HepG2 (cell line): ENCODE results near the gene PTRH2. TPM values are rescaled to one million over a fixed set of nuclear protein-coding genes. Genes with fewer than 3 reads are reported as not detected.

ENCODE experiments used
- AHR ChIP-seq: IDR thresholded peaks from 2 replicates; pipeline ENCODE4 v1.6.1; 2018; ENCODE audit warnings: missing genetic modification reagents, missing compliant biosample characterization
- HIVEP1 ChIP-seq: sonication (generic); formaldehyde crosslinking; IDR thresholded peaks from 2 replicates; pipeline ENCODE4 v1.4.0; 2020; ENCODE audit warnings: mild to moderate bottlenecking, missing genetic modification reagents
- SOX6 ChIP-seq, 2 experiments: fragments of 450-650 bp in 1 of 2; sonication (generic) in 1 of 2; formaldehyde crosslinking in 1 of 2; IDR thresholded peaks; 2 replicates each; pipeline versions ENCODE4 v1.4.0 to v1.6.1; 2017 to 2020; ENCODE audit warnings: antibody characterized with exemption in 1 of 2, mild to moderate bottlenecking in 1 of 2, missing genetic modification reagents in 1 of 2
- SUZ12 ChIP-seq: fragments of 150-350 bp; IDR thresholded peaks from 2 replicates; pipeline ENCODE4 v1.6.1; 2014; ENCODE audit warnings: low read depth, low read length
- TEAD2 ChIP-seq: sonication (generic); formaldehyde crosslinking; IDR thresholded peaks from 2 replicates; pipeline ENCODE4 v1.9.0; 2021; ENCODE audit warnings: missing genetic modification reagents
- ZC3H13 ChIP-seq: sonication (generic); formaldehyde crosslinking; IDR thresholded peaks from 2 replicates; pipeline ENCODE4 v1.8.1; 2023; ENCODE audit warnings: mild to moderate bottlenecking, missing genetic modification reagents, moderate library complexity
- ZFP36 ChIP-seq: fragments of 150-350 bp; IDR thresholded peaks from 2 replicates; pipeline ENCODE4 v1.6.1; 2018; ENCODE audit warnings: borderline replicate concordance, low read length, low read depth; ENCODE audit not compliant: partially characterized antibody
- ZNF280B ChIP-seq: sonication (generic); formaldehyde crosslinking; IDR thresholded peaks from 2 replicates; pipeline ENCODE4 v1.5.0; 2020; ENCODE audit warnings: missing genetic modification reagents, mild to moderate bottlenecking, borderline replicate concordance
- ZNF510 ChIP-seq: sonication (generic); formaldehyde crosslinking; IDR thresholded peaks from 2 replicates; pipeline ENCODE4 v1.4.0; 2020; ENCODE audit warnings: low read depth, mild to moderate bottlenecking, missing genetic modification reagents
- polyA plus RNA-seq, 8 experiments: library from polyadenylated mRNA; depleted of rRNA in 3 of 8; stranded (reverse) in 7 of 8; unstranded in 1 of 8; fragments of >200 nt; fragmentation: Illumina TruSeq in 4 of 8; extraction: Trizol in 4 of 8; gene quantifications; 2 replicates each; pipeline versions ENCODE4 v1.2.1 to v1.2.3, GENCODE V29; 2011 to 2016; ENCODE audit warnings: low read depth in 4 of 8, missing spikeins in 1 of 8, mixed read lengths in 1 of 8; ENCODE audit not compliant: insufficient read depth in 1 of 8
- total RNA-seq, 5 experiments: library from RNA; depleted of rRNA; stranded (reverse); fragments of >200 nt; fragmentation: Illumina TruSeq; extraction: Trizol; gene quantifications; 2 replicates each; pipeline ENCODE4 v1.2.3, GENCODE V29; 2016; ENCODE audit warnings: low read depth in 1 of 5
- TF ChIP-seq, protein P1 (sequence below): sonication (generic); formaldehyde crosslinking; IDR thresholded peaks from 2 replicates; pipeline ENCODE4 v1.5.0; 2020; ENCODE audit warnings: mild to moderate bottlenecking, missing genetic modification reagents, borderline replicate concordance
- TF ChIP-seq, protein P2 (sequence below): sonication (generic); formaldehyde crosslinking; IDR thresholded peaks from 2 replicates; pipeline ENCODE4 v1.4.0; 2020; ENCODE audit warnings: missing genetic modification reagents
- TF ChIP-seq, protein P3 (sequence below): IDR thresholded peaks from 2 replicates; pipeline ENCODE4 v1.6.1; 2016; ENCODE audit warnings: low read depth, missing genetic modification reagents, missing compliant biosample characterization
- TF ChIP-seq, protein P4 (sequence below): sonication (generic); formaldehyde crosslinking; IDR thresholded peaks from 2 replicates; pipeline ENCODE4 v1.8.0; 2022; ENCODE audit warnings: mild to moderate bottlenecking, missing genetic modification reagents, moderate library complexity
- TF ChIP-seq, protein P5 (sequence below): sonication (generic); formaldehyde crosslinking; IDR thresholded peaks from 2 replicates; pipeline ENCODE4 v1.8.0; 2022; ENCODE audit warnings: missing genetic modification reagents, mild to moderate bottlenecking, borderline replicate concordance

Gene PTRH2
- total and polyA plus RNA-seq, 2 of the 13 experiments (the other 11 are each of a cell fraction or from before 2014, with no cell fraction given), result 67.7 to 83.3 TPM

DNA sequence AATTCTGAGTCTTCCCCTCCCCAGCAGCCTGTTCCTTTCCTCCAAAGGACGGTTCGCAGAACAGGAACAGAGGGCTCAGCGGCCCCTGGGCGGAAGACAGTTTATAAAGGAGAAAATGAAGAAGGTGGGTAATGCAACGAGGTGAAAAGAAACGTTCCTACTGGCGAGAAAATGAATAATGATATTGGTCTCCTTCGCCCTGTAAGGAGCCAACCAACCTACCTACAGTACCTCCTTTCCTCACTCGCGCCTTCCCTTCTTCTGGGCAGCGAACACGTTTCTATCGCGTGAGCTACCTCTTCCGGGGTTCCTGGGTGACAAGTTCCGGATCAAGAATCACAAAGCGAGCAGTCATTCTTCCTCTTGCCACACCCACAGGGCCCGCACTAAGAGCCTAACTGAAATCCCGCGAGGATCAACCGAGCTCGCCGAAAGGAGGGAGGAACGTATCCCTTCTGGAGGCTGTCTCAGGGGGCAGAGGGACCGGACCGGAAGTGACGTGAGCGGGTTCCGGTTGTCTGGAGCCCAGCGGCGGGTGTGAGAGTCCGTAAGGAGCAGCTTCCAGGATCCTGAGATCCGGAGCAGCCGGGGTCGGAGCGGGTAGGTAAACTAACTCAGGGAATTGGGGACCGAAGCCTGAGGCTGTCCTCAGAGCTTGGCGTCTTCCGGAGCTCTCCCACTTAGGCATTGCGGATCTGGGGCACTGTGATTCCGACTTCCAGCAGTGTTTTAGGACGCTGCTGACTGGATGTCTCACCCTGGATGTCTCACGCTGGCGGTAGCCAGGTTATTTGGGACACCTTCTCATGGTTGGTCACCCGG, at the start of gene PTRH2, which contains the start of gene VMP1 (continued):
- TF ChIP-seq, protein P1, sequence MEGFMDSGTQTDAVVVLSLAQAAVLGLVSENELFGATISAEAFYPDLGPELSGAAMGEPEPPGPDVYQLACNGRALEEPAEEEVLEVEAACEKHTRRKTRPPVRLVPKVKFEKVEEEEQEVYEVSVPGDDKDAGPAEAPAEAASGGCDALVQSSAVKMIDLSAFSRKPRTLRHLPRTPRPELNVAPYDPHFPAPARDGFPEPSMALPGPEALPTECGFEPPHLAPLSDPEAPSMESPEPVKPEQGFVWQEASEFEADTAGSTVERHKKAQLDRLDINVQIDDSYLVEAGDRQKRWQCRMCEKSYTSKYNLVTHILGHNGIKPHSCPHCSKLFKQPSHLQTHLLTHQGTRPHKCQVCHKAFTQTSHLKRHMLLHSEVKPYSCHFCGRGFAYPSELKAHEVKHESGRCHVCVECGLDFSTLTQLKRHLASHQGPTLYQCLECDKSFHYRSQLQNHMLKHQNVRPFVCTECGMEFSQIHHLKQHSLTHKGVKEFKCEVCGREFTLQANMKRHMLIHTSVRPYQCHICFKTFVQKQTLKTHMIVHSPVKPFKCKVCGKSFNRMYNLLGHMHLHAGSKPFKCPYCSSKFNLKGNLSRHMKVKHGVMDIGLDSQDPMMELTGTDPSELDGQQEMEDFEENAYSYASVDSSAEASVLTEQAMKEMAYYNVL (CRISPR knock-in tag), result peak; percentile 83; the same call in 1 of the 2 replicates
- TF ChIP-seq, protein P2, sequence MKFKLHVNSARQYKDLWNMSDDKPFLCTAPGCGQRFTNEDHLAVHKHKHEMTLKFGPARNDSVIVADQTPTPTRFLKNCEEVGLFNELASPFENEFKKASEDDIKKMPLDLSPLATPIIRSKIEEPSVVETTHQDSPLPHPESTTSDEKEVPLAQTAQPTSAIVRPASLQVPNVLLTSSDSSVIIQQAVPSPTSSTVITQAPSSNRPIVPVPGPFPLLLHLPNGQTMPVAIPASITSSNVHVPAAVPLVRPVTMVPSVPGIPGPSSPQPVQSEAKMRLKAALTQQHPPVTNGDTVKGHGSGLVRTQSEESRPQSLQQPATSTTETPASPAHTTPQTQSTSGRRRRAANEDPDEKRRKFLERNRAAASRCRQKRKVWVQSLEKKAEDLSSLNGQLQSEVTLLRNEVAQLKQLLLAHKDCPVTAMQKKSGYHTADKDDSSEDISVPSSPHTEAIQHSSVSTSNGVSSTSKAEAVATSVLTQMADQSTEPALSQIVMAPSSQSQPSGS, result peak; percentile 85
- TF ChIP-seq ZC3H13 (CRISPR knock-in tag) (no peak; the same call in 1 of the 2 replicates), ZNF280B (CRISPR knock-in tag) (peak; percentile 55; the same call in 1 of the 2 replicates), SUZ12 (no peak), SOX6 (IDR thresholded peaks at IDR 0.05) (no peak), SOX6 (CRISPR knock-in tag; IDR thresholded peaks at IDR 0.05) (peak; percentile 90), ZFP36 (no peak), TEAD2 (no peak), ZNF510 (CRISPR knock-in tag) (no peak), HIVEP1 (no peak; the same call in 1 of the 2 replicates), AHR (CRISPR knock-in tag) (0 out of 2 replicates have a peak, but pooled peaks have one; percentile 32)
- TF ChIP-seq, protein P3, sequence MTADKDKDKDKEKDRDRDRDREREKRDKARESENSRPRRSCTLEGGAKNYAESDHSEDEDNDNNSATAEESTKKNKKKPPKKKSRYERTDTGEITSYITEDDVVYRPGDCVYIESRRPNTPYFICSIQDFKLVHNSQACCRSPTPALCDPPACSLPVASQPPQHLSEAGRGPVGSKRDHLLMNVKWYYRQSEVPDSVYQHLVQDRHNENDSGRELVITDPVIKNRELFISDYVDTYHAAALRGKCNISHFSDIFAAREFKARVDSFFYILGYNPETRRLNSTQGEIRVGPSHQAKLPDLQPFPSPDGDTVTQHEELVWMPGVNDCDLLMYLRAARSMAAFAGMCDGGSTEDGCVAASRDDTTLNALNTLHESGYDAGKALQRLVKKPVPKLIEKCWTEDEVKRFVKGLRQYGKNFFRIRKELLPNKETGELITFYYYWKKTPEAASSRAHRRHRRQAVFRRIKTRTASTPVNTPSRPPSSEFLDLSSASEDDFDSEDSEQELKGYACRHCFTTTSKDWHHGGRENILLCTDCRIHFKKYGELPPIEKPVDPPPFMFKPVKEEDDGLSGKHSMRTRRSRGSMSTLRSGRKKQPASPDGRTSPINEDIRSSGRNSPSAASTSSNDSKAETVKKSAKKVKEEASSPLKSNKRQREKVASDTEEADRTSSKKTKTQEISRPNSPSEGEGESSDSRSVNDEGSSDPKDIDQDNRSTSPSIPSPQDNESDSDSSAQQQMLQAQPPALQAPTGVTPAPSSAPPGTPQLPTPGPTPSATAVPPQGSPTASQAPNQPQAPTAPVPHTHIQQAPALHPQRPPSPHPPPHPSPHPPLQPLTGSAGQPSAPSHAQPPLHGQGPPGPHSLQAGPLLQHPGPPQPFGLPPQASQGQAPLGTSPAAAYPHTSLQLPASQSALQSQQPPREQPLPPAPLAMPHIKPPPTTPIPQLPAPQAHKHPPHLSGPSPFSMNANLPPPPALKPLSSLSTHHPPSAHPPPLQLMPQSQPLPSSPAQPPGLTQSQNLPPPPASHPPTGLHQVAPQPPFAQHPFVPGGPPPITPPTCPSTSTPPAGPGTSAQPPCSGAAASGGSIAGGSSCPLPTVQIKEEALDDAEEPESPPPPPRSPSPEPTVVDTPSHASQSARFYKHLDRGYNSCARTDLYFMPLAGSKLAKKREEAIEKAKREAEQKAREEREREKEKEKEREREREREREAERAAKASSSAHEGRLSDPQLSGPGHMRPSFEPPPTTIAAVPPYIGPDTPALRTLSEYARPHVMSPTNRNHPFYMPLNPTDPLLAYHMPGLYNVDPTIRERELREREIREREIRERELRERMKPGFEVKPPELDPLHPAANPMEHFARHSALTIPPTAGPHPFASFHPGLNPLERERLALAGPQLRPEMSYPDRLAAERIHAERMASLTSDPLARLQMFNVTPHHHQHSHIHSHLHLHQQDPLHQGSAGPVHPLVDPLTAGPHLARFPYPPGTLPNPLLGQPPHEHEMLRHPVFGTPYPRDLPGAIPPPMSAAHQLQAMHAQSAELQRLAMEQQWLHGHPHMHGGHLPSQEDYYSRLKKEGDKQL (CRISPR knock-in tag), result peak; percentile 69; the same call in 1 of the 2 replicates
- TF ChIP-seq, protein P4, sequence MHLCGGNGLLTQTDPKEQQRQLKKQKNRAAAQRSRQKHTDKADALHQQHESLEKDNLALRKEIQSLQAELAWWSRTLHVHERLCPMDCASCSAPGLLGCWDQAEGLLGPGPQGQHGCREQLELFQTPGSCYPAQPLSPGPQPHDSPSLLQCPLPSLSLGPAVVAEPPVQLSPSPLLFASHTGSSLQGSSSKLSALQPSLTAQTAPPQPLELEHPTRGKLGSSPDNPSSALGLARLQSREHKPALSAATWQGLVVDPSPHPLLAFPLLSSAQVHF (CRISPR knock-in tag), result no peak
- TF ChIP-seq, protein P5, sequence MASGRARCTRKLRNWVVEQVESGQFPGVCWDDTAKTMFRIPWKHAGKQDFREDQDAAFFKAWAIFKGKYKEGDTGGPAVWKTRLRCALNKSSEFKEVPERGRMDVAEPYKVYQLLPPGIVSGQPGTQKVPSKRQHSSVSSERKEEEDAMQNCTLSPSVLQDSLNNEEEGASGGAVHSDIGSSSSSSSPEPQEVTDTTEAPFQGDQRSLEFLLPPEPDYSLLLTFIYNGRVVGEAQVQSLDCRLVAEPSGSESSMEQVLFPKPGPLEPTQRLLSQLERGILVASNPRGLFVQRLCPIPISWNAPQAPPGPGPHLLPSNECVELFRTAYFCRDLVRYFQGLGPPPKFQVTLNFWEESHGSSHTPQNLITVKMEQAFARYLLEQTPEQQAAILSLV, result no peak
